ENCODE measurements around the gene SLIT3. TPM values are rescaled to one million over a fixed set of nuclear protein-coding genes. Genes with fewer than 3 reads are reported as not detected.

SLIT3 gene
- total RNA-seq, 1 donor from 2014 or later: 3.1 TPM

DNA sequence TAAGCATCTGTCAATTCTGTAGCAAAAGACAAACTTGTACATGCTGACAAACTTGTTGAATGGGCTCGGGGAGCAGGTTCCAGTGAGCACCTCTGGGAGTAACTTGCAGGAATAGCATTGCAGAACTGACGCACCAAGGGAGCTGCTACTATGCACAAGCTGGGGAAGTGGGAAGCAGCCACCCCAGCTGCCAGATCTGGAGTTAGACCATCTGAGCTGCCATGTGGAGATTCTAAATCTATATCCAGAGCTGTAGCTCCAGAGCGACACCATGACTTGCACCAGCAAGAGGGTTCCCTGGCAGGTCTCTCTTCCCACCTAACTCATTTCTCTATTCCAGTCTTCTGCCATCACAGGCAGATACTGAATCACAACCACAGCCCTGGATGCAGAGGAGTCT, 375.8 kb downstream of the SLIT3 start:
- no peak for DNase-seq (ENCODE audit: low read depth)
- H3K4me3 ChIP-seq (ENCODE audit: low read depth, low read length): no peak overlapping the region
- TF ChIP-seq, protein P1, sequence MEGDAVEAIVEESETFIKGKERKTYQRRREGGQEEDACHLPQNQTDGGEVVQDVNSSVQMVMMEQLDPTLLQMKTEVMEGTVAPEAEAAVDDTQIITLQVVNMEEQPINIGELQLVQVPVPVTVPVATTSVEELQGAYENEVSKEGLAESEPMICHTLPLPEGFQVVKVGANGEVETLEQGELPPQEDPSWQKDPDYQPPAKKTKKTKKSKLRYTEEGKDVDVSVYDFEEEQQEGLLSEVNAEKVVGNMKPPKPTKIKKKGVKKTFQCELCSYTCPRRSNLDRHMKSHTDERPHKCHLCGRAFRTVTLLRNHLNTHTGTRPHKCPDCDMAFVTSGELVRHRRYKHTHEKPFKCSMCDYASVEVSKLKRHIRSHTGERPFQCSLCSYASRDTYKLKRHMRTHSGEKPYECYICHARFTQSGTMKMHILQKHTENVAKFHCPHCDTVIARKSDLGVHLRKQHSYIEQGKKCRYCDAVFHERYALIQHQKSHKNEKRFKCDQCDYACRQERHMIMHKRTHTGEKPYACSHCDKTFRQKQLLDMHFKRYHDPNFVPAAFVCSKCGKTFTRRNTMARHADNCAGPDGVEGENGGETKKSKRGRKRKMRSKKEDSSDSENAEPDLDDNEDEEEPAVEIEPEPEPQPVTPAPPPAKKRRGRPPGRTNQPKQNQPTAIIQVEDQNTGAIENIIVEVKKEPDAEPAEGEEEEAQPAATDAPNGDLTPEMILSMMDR (conservative IDR thresholded peaks at IDR 0.05; ENCODE audit: low read depth, low read length): no peak

DNA sequence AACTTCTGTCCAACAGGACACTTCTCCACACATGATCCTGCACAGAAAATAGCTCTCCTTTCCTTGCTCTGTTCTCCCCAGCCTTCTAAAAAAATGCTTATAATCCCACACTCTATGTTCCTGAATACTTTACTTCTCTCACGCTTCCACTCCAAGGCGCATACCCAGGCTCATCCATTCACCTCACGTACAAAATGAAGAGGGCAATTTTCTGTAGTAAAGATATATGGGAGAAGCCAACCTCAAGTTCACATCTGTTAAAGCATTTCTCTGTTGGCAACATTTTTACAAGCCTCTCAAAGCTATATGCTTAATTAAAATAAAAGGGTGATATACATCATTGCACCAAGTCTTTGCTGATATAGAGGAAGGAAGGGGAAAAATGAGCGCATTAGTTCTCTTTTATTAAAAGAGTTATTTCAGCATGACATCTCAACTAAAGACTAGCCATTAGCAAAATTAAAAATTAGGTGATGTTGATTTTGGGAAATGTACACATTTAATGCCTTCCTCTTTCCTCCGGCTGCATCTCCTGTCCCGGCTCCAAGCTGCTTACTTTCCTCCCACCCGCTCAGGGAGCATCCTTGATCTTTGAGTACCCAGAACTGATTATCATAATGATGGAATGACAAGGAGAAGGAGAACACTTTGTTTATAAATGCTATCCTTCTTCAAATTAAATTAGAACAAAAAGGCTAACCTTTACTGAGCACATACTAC, 379.6 kb downstream of the SLIT3 start:
- DNase-seq (ENCODE audit: low read depth): no peak
- TF ChIP-seq, protein P1 (conservative IDR thresholded peaks at IDR 0.05; ENCODE audit: low read depth, low read length): no peak
- H3K4me3 ChIP-seq (ENCODE audit: low read depth, low read length): no peak overlapping the region

DNA sequence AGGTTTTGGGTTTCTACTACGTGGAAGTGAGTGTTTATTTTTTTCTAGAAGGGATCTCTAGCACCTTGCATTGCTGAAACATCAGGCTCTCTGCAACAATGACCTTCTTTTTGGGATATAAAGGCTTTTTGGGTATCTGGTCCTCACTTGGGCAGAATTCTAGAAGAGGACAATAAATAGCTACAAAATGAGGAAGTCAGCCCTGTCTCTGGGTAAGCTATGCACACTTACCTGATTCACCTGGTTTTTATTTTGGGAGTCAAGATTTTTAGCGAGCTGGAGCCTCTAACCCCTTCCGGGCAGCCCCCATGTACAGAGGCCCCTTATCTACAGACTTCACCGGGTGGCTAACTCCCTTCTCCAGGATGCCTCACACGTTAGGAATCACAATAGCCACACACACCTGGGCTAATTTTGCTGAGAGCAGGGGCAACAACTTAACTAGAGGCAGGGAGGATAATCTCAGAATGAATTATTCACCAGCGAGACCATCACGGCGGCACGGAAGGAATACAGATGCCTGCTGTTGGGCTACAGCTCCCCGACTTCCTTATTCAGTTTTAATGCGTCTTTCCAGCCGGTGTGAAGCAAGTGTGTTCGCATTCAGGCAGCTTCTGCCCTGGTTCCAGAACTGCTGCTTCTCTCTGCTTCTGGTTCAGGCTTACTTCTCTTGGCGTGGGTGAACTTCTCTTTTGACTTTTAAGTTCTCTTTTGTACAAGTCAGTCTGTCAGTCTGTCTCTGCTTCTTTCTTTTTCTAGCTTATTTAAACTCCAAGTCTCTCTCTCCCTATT, 380.7 kb downstream of the SLIT3 start:
- no peak for DNase-seq (ENCODE audit: low read depth)
- TF ChIP-seq, protein P1 (conservative IDR thresholded peaks at IDR 0.05; ENCODE audit: low read depth, low read length): no peak
- no peak overlapping the region for H3K4me3 ChIP-seq (ENCODE audit: low read depth, low read length)

DNA sequence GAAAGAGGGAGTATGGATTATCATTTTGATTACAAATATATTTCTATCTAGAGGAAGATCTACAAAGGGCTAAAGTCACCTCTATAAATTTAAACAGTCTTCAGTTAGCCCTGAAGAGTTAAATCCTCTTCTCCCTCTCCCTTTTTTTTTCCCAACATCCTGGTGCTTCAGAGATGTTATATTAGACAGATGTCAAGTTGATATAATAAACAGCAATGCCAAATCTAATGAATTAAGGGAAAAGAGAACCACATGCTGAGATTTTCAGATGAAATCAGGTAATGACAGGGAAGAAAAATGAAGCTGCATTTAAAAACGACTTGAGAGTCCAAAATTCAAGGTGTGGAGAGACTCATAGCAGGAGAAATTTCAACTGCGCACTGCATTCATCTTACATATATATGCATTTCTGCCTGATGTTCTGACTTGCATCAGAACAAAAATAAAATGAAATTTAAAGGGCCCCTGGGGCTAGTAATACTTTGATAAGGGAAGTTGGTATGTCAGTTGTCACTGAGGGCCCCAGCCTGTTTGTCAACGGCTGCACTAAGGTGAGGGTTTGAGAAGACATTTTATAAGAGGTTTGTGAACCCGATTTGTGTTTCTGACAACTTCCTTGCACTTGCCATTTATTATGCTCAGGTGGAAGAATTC, 382.9 kb downstream of the SLIT3 start:
- no peak overlapping the region for H3K4me3 ChIP-seq (ENCODE audit: low read depth, low read length)
- TF ChIP-seq, protein P1 (conservative IDR thresholded peaks at IDR 0.05; ENCODE audit: low read depth, low read length): no peak
- DNase-seq (ENCODE audit: low read depth): no peak

DNA sequence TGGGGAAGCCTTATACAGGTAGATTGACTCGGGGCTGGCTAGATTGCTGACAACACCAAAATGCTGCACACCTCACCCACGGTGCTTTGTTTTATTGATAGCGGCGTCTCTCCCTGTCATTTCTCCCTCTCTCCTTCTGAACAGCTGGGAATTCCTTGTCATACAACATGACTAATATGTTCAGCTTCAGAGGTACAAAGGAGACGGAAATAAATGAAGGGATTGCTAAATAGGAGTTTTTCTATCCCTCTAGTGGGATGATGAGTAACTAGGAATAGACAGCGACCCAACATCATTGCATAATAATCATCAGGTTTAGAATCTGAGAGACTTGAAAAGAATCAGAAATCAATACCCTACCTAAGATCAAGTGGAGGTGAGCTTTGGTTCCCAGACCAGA, 384.1 kb downstream of the SLIT3 start:
- DNase-seq (ENCODE audit: low read depth): peak; percentile 38

DNA sequence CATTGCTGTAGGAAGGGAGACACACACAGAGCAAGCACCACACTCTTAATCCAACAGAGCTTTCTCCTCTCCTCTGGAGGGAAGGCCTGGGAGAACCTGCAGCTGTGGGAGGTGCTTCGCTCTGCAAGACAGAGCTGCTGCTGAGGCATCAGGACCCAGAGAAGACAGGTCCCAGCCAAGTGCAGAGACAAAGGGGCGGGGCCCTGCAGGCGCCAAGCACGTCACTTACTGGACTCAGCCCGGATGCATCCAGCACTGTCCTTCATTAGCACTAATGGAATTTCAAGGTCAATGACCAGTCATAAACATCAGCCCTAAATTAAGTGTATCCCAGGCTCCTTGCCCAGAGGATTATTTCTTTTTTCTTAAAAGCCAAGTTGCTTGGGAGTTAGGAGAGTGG, 384.7 kb downstream of the SLIT3 start:
- TF ChIP-seq, protein P1 (conservative IDR thresholded peaks at IDR 0.05; ENCODE audit: low read depth, low read length): no peak
- DNase-seq (ENCODE audit: low read depth): no peak
- no peak overlapping the region for H3K4me3 ChIP-seq (ENCODE audit: low read depth, low read length)

More for the DNA sequence above, 384.1 kb downstream of the SLIT3 start:
- TF ChIP-seq, protein P1 (conservative IDR thresholded peaks at IDR 0.05; ENCODE audit: low read depth, low read length): no peak
- H3K4me3 ChIP-seq (ENCODE audit: low read depth, low read length): no peak overlapping the region
